Ovary (tissue), 3 donors: ENCODE results near the gene SDR42E2.

Experiments
- CTCF ChIP-seq, 3 donors: fragments of 450-650 bp in 2 of 3; fragments of 200-600 bp in 1 of 3; IDR thresholded peaks; one replicate each; pipeline versions ENCODE4 v1.5.1 to v1.8.0; 2016 to 2022; ENCODE audit warnings: antibody characterized with exemption in 3 of 3, mild to moderate bottlenecking in 1 of 3
- EP300 ChIP-seq: sonication (generic); formaldehyde crosslinking; IDR thresholded peaks from one replicate; pipeline ENCODE4 v1.6.1; 2017; ENCODE audit warnings: antibody characterized with exemption
- donor health status: DM: no; HTN: no; CAD: no.

- TF ChIP-seq CTCF (IDR thresholded peaks at IDR 0.05) (no peak), EP300 (no peak)
Observed at GRCh38 chr16:22126037-22126558, 36.2 kb upstream of the SDR42E2 start.
